HG03354 (cell line): Measurements from ENCODE around the gene UBALD2.
"Not testable (repeated sequence)": the region's sequence is repeated elsewhere in the genome, so short reads cannot be mapped to it uniquely, and the experiment has no call there.

Source experiments
- ATAC-seq: cut with Tn5 transposase; IDR thresholded peaks from one replicate; pipeline ENCODE4 v1.9.1; 2021; ENCODE audit warnings: mild to moderate bottlenecking; ENCODE audit not compliant: unreplicated experiment, poor library complexity, severe bottlenecking

Gene UBALD2

DNA sequence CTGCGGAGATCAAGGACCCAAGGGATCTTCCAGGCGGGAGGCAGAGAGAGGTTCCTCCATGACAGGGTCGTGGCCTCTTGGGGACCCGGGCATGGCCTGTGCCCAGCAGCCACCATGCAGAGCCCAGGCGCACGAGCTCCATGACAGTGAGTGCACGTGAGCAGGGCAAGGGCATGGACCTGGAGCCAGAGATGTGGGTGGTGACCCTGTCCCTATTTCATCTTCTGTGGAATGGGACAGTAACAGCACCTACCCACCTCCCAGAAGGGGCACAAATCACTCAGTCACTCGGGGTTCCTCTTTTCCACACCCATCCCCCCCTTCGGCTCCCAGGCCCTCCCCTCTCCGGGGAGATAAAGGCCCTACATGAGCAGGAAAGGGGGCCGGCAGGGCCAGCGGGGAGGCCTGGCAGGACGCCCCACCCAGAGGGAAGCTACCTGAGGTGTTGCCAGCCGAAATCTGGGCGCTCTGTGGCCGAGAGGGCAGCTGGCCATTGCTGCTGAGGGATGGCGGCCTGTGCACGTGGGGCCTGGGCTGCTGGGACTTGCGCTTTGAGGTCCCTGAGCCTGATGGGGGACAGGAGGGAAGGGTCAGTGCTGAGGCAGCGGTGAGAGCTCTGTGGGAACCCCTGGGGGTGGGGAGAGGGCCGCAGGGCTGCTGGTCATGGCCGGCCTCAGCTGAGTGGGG, 10.4 kb downstream of the UBALD2 start:
- no peak for ATAC-seq

DNA sequence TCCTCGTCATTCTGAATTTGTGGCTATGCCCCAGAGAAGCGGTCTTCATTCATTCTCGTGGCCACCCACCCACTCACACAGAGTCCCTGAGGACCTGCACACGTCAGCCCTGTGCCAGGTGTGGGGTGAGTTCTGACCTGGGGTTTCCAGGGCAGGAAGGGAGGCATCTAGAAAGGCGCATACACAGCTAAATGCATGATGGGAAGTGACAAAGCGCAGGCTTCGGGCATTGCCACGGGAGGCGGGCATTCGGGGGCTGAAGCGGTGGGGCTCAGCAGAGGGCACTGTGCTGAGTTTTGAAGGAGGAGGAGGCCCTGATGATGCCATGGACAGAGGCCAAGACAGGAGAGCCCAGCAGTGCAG, 10.9 kb downstream of the UBALD2 start:
- ATAC-seq = no peak

DNA sequence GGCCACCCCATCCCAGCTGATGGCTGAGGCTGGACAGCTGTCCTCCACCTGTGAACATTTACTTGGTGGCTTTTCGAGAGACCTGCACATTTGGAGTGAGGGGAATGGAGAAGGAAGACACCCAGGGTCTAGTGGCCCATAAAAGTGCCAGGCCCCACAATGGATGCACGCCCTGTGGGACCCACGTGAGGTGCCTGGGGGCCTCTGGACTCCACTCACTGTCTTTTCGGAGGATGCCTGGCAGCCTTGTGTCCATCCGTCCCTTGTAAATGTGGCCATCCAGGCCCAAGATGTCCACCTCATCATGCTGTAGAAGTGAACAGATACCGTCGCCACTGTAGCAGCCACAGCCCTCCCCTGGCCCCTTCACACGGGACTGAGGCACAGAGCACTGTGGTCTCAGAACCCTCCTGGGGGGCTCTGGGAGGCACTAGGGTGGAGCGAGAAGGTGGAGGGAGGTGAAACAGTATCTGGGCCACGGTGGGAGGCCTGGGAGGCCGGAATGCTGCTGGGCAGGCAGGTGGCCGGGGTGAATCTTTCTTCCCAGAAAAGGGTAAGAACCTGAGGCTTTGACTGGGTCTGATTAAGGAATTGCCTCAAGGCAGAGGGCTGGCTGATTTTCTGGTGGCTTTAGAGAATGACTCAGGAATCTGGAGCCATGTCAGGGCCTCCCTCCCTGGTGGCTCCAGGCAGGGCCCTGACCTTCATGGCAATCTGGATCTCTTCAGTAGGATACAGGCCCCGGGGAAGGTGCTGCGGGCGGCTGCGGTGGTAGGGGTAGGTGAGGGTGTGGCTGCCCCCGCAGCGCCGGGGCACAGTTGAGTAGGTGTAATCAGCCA, 11.5 kb downstream of the UBALD2 start:
- no peak for ATAC-seq

DNA sequence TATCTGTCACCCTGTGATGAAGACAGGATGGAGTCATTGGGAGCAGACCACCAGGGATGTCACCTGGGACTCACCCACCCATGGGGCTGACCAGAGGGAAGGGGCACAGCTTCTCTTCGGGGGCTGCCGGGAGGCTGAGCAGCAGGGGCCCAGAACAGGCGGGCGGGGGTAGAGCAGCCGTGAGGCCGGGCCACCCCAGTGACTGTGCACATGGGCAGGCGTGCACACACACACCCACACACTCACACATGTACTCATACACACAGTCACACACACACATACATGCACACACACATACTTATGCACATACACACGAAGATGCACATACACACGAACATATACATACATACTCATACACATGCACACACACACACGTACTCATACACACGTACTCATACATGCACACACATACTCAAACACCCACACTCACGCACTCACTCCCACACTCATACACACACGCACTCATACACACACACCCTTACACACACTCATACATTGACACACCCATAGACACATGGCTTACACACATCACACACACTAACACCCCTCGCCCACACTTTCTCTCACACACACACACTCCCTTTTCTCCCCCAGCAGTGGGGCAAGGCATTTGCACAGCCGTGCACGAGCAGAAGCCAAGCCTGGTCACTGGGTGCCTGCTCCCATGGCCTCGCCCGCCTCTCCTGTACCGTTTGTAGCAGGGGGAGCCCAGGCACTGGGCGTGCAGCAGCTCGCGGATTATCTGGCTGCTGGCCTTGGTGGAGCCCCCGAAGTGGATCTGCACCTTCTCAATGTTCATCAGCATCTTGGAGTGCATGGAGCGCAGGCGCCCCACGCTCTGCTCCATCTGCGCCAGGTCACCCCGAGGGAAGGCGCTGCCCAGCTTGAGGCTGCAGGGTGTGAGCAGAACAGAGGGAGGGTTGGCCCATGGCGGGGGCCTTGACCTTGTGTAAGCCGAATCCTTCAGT, 12.4 kb downstream of the UBALD2 start:
- ATAC-seq = no peak

DNA sequence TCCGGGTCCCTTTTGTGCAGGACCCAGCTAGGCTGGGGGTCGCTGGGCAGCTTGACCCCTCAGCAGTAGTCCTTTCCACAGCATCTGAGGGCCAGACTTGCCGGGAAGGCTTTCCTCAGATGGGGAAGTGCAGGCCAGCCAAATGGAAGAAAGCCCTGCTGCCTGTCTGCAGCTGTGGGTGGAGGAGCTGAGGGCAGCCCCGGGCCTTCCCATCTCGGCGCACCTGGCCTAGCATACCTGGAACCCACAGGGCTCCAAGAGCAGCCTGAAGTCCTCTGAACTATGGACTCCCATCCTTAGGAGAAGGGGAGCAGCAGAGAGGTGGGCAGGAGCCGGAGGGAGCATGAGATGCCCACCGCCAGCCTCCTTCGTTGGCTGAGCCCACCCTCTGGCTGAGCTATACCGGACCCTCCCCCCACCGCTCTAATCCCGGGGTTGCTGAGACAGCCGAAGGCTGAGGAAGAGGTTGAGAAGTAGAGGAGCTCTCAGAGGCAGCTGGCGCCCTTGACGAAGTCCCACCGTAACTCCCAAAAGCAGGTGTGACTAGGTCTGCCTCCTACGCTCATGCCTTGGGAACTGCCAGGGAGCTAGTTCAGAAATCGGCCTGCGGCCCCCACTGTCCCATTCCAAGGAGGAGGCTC, 13.2 kb downstream of the UBALD2 start:
- ATAC-seq = no peak

DNA sequence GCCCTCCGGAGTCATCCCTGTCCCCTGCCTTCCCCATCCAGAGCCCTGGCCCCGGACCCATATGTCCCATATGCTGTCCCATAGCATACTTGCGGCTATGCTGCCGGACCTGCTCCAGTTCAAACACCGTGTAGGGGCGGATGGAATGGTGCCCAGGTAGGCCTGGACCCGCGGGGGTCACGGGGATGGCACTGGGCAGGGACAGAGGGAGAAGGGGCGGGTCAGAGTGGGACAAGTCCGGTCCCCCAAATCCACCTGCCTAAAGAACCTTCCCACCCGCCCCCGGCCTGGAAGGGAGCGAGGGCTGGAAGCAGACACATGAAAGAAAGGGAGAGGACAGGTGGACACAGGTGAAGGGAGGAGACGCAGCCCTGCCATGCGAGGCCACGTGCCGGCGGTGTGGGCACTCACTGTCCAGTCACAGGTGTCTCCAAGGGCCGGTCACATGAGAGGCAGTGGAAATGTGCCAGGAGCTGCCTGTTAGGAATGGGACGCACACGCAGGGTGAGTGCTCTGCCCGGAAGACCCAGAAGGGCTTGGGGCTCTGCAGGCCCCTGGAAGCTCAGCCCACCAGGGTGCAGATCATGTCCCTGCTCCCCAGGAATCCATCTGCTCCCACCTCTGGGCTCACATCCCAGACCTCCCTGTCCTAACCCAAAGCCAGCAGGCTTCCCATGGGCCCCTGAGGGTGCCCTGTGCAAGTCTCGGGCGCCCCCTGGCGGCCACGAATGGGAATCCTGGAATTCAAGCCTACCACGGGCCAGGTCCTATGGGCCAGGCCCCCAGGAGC, 14.0 kb downstream of the UBALD2 start:
- ATAC-seq = no peak

DNA sequence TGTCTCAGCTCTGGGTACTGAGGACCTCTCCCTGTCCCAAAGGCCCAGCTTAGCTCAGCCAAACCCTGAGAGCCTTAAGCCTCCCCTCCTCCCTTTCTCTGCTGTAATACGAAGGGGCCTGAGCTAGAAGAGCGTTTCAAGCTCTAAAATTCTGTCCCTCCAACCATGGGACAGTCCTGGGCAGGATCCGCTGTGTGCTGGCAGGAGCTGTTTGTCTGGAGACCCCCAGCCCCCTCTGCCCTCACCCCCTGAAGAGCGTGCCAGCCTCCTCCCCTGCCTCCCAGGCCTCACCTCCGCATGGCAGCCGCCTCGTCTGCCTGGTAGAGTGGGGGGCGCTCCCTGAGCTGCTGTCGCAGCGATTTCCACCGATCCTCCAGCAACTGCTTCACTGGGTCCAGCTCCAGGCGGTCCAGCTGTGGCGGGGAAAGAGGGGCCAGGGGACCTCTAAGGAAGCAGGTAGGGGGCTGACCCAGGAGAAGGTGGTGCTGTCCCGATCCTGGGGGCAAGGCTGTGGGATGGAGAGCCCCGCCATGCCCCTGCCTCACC, 14.7 kb downstream of the UBALD2 start:
- no peak for ATAC-seq

DNA sequence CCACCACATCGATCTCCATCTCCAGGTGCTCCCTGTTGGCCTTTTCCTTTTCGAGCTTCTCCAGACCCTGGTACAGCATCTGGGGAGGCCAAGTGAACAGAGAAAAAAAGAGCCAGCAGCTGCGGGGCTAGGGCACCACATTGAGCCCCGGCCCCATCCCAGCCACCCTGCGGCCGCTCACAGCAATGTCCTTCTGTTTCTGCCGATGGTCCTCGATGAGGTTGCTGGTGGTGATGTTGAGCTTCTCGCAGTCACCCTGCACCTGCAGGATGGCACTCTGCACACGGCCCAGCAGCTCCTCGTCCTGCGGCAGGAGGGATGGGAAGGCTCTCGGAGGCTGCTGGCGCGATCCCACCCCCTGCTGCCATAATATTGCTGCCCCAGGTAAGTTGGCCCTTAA, 15.5 kb downstream of the UBALD2 start:
- no peak for ATAC-seq

DNA sequence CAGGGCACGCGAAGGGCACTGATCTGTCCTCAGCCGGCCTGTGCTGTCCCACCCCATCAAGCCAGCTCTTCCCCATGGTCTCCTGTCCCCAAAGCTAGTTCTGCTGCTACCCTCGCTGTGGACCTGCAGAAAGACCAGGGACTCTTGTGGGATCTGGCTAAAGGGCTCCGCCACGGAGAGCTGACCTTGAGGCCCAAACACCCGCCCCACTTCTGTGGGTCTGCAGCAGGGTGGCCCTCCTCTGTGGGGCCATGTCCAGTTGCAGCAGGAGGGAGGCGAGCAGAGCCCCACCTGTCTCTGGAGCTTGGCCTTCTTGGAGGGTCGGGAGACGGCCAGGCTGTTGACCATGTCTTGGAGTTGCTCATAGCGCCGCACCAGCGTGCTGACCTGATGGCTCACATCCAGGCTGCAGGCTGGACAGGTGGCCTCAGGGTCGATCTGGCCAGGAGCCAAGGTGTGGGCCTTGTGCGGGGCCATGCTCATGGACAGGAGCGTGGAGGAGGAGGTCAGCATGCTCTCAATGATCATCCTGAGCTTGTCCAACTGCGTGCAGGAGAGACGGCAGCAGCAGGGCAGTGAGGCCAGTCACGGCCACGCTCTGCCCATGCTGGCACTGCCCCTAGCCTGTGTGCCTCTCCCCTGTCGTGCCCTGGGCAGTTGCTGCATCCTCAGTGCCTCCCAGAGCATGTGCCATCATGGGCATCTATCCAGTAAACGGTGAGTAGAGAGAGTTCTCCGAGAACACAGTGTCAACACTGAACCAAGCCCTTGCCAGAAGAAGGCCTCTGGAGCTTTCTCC, 16.6 kb downstream of the UBALD2 start:
- no peak for ATAC-seq

DNA sequence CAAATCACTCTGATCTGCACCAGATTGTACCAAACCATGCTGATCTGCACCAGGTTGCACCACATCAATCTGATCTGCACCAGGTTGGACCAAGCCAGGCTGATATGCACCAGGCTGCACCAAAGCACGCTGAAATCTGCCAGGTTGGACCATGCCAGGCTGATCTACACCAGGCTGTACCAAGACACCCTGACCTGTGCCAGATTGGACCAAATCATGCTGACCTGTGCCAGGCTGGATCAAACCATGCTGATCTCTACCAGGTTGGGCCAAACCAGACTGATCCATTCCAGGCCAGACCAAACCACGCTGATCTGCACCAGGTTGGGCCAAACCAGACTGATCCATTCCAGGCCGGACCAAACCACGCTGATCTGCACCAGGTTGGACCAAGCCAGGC, 27.4 kb downstream of the UBALD2 start:
- no peak for ATAC-seq

DNA sequence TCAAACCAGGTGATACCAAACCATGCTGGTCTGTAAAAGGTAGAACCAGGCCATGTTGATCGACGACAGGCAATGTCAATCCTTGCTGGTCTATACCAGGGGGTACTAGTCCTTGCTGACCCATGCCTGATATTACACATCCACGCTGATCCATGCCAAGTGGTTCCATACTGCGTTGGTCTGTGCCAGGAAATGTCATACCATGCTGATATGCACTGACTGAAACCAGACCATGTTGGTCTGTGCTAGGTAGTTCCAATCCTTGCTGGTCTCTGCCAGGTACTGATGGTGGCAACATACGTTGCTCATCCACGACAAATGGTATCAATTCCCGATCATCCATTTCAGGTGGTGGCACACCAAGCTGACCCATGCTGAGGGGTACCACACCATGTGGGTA, 28.0 kb downstream of the UBALD2 start:
- no peak for ATAC-seq

DNA sequence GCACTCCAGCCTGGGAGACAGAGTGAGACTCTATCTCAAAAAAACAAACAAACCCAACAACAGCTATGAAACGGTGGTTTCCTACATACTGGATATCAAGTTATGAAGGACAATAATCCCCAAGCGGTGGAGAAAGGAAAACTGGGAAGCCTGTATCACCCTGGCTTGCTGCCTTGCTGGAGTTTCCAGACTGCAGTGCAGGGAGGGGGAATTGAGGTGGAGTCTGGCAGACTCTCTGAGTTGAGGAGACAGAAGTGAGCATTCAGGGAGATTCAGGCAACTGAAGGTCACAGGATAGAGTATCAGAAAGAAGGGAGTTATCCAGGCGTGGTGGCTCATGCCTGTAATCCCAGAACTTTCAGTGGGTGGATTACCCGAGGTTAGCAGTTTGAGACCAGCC, 31.0 kb downstream of the UBALD2 start:
- ATAC-seq = no peak

DNA sequence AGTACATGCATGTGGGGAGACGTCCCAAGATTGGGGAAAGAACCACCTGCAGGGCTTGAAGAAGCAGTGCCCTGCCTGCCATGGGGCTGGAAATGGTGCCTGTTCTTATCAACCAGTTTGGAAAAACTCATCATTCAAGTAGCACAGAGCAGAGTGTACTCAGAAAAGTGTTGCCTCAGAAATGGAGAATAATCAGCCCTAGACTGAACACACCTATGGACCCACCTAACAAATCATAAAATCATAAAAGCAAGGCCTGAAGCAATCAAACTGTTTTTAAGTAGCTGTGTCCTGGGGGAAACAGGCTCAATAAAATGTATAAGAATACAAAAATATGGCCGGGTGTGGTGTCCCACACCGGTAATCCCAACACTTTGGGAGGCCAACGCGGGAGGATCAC, 31.7 kb downstream of the UBALD2 start:
- no peak for ATAC-seq

DNA sequence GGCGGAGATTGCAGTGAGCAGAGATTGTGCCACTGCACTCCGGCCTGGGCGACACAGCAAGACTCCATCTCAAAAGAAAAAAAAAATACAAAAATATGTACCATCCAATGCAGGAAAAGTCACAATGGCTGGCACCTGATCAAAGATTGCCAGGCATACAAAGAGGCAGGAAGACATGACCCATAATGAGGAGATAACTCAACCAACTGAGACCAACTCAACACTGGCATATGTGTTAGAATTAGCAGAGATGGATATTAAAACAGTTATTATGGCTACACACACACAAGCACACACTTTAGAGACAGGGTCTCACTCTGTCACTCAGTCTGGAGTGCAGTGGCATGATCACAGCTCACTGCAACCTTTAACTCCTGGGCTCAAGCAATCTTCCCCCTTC, 32.3 kb downstream of the UBALD2 start:
- no peak for ATAC-seq

DNA sequence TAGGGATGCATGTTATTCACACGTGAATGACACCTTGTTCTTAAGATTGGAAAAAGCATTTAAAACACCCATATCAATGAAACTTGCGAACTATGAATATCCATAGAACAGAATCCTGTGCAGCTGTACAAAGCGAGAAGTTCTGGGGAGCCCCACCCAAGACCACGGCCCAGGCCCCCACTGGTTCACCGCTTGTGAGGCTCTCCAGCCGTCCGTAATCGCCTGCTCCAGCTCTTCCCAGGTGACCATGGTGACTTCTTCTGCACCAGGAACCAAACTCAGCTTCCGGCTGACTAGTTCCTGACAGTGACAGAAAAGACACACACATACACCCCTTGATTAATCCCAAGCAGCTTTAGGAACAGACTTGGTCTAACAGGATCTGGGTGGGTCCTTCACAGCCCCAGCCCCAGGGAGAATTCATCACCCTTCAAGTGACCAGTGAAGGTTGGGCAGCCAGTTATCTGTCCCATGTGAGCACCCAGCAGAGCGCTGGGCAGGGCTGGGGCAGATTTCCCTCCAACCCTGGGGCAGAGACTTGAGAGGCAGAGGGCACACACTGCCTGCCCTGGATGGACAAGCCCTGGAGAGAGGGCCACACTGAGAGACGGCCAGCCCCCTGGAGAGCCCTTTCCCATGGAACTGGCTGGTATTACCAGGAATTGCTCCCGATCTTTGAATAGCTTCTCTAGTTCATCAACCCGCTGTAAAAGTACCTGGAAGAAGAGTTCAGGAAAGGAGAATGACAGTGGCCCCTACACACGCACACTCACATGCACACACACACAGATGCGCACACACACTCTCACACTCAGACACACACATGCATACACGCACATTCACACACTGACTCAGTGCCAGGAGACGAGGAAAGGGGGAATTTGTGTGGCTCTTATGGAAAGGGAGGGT, 39.3 kb downstream of the UBALD2 start:
- no peak for ATAC-seq

DNA sequence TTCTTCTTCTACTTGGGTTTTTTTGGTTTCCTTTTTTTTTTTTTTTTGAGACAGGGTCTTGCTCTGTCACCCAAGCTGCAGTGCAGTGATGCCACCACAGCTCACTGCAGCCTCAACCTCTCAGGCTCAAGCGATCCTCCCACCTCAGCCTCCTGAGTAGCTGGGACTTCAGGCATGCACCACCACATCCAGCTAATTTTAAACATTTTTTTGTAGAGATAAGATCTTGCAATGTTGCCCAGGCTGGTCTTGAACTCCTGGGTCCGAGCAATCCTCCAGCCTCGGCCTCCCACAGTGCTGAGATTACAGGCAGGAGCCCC, 39.9 kb downstream of the UBALD2 start:
- ATAC-seq = not testable (repeated sequence)

DNA sequence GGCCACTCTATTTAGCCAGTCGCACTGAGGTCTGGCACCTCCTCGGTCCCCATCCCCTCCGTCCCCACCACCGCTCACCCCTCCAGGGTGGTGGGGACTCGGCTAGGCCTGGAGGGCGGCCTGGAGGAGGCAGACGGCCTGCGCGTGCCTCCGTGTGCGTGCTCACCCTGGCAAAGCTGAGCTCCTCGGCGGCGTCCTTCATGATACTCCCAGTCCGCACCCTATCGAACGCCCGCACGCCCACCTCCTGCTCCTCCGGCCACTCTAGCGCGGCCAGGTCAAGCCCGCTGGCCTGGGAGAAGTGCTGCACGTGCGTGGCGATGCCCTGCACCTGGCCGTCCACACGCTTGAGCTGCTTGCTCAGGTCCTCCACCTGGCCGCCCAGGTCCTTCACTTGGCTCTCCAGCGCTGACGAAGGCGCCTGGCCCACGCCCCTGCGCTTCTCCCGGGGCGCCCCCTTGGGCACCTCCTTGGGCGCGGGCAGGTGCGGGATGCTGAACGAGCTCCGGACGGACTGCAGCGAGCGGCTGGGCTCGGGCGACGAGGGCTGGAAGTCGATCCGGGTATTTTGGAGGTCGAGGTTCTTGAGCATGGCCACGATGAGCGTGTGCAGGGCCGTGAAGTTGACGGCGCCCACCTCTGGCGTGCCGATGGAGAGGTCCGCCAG, 42.3 kb downstream of the UBALD2 start:
- no peak for ATAC-seq
